Astrocyte of the cerebellum (primary cell): ENCODE results near the gene DLK1.

ENCODE experiments used
- DNase-seq: peaks from one replicate; pipeline ENCODE4 v3.0.0-alpha.2; 2011; ENCODE audit warnings: low read depth
- H3K4me3 ChIP-seq: 2 replicates; pipeline ENCODE4 v1.5.1; 2011; ENCODE audit warnings: mild to moderate bottlenecking, low read depth, low read length, moderate library complexity
- in situ Hi-C: cut with HindIII; loops from 2 replicates; pipeline ENCODE4 v1.10.0; 2017; ENCODE audit warnings: low sequenced_read_pairs
- TF ChIP-seq, protein P1 (sequence below): IDR thresholded peaks from 2 replicates; pipeline ENCODE4 v1.5.1; 2012; ENCODE audit warnings: low read length, low read depth, moderate library complexity, mild to moderate bottlenecking; ENCODE audit errors: missing control alignments

The DLK1 gene

DNA sequence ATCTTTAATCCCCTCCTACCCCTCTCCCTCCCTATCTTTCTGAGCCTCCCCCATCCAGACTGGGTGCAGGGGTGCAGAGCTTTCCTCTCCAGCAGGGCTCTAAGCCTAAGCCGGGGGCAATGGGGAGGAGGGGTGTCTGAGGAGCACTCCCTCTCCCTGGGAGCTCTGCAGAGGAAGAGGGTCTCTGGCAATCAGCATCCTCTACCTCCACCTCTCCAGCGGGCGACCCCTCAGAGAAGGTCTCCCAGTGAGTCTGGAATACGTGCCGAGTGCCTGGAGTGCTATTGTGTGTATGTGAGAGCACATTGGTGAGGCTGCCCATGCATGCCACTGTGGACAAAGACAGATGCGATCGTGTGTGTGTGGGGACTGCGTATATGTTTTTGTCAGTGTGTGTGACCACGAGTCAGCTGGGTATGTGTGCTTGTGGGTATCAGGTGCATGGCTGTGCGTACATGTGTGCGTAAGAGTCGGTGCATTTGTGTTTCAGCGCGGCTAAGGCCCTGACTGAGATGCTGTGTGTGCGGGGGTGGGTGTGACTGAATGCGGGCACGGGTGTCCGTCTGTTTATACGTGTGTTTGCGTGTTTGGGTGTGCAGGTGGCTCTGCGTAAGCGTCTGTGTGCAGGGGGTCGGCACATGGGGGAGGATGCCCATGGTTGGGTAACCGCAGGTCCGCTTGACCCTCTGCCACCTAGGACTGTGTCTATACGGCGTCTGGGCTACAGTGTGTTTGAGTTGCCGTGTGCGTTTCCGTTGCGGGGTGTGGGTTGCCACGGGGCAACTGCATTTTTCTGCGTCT, 905 bp upstream of the DLK1 start:
- TF ChIP-seq, protein P1, sequence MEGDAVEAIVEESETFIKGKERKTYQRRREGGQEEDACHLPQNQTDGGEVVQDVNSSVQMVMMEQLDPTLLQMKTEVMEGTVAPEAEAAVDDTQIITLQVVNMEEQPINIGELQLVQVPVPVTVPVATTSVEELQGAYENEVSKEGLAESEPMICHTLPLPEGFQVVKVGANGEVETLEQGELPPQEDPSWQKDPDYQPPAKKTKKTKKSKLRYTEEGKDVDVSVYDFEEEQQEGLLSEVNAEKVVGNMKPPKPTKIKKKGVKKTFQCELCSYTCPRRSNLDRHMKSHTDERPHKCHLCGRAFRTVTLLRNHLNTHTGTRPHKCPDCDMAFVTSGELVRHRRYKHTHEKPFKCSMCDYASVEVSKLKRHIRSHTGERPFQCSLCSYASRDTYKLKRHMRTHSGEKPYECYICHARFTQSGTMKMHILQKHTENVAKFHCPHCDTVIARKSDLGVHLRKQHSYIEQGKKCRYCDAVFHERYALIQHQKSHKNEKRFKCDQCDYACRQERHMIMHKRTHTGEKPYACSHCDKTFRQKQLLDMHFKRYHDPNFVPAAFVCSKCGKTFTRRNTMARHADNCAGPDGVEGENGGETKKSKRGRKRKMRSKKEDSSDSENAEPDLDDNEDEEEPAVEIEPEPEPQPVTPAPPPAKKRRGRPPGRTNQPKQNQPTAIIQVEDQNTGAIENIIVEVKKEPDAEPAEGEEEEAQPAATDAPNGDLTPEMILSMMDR, result no peak
- no peak for DNase-seq
- in situ Hi-C loops, result no loop called here
- no peak overlapping the region for H3K4me3 ChIP-seq

DNA sequence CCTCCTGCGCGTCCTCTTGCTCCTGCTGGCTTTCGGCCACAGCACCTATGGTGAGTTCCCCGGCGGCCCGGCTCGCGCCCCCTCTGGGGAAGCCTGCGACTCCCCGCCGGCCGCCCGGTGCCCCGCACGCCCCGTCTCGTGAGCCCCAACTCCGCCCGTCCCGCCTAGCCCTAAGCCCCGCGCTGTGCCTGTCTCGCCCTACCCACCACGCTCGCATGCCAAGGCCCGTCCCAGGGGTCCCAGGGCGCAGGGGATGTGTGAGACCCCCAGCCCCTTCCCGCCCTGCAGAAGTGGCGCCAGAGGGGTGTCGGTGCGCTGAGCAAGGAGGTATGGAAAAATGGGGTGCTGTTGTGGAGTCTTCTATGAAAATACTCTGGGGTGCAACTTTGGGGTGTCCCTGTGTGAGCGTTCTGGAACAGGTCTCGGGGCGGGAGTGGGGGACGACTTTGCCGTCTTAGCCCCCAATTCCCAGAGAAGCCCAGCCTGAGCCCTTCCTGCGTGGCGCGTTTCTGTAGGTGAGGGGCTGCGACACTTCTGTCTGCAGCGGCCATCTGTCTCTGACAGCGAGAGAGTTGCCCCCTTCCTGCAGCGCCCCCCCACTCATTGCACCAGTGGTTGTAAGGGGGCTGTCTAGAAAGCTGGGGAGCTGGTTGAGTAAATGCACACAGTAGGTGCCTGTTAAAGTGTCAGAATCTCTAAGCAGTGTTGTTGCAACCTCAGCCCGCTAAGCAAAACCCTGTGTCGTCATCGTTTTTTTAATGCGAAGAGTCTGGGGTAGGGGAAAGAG, 587 bp downstream of the DLK1 start:
- no peak for DNase-seq
- no peak overlapping the region for H3K4me3 ChIP-seq
- in situ Hi-C loops, result no loop called here
- TF ChIP-seq, protein P1, result no peak

DNA sequence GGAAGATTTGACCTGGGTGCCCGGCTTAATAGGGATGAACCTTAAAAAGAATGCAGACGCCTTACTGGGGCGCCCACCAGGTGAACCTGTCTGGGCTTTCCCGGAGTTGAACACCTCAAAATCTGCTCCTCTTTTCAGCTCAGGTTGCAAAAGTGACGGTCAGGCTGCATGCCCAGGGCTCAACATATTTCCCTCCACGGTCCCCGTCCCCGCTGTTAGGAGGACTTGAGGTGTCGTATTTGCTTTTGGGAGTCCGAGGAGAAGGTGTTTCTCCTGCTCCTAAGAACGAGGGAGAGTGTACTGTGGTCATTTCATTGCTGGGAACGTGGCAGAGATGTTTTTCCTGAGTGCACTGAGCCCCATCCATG, 1.2 kb downstream of the DLK1 start:
- H3K4me3 ChIP-seq, result no peak overlapping the region
- TF ChIP-seq, protein P1, result no peak
- in situ Hi-C loops, result no loop called here

DNA sequence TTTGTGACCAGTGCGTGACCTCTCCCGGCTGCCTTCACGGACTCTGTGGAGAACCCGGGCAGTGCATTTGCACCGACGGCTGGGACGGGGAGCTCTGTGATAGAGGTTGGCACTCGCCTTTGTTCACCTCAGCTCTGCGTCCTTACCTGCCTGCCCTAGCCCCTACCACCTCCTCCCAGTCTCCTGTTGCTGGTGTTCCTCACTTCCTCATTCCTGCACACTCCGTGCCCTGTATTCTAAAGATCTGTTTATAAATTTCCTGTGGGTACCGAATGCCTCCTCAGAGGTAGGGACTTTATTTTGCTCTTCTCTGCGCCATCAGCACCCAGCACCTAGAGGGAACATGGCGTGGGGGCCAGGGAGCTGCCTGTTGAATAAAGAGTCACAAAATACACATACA, 2.3 kb downstream of the DLK1 start:
- in situ Hi-C loops, result no loop called here
- H3K4me3 ChIP-seq, result no peak overlapping the region
- TF ChIP-seq, protein P1, result no peak
- DNase-seq, result no peak

More for the DNA sequence above, 1.2 kb downstream of the DLK1 start:
- DNase-seq, result no peak

DNA sequence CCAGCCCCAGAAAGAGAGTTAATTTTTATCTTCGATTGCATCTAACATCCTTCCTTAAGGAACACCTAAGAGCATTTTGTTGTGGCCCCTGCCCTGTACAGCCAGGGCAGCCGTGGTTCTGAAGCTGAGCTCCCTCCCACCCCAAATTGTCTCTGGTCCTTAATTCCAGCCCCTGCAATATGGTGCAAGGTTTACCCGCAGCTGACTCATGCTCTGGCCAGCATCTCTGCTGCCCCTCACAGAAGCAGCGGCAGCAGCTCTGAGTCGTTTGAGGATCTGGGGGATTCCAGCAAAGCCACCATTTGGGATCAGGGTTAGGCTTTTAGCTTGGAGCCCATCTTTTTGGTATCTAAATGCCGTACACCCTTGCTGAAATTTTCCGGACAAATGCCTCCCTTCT, 3.3 kb downstream of the DLK1 start:
- in situ Hi-C loops, result no loop called here
- DNase-seq, result no peak
- no peak overlapping the region for H3K4me3 ChIP-seq
- TF ChIP-seq, protein P1, result no peak

DNA sequence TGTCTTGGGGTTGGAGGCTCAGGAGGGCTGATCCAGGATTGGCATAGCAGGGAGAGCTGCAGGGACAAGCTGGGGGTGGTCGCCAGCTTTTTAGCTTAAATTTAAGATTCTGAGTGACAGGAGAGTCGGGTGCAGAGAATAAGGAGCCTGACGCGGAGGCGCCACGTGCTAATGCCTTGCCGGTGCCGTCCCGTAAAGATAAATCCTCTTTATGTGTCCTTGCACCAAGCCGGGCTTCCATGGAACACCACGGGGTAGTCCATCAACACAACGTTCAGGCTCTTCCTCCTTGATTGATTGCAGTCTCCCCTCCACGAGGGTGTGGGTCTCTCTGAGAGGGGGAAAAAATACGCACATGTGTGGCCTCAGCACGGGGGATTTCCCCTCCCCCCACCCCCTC, 3.9 kb downstream of the DLK1 start:
- in situ Hi-C loops, result no loop called here
- TF ChIP-seq, protein P1, result no peak
- H3K4me3 ChIP-seq, result no peak overlapping the region
- DNase-seq, result no peak
